GM10266 (cell line): ENCODE results near the gene RCOR1.
"Not testable (repeated sequence)": the region's sequence is repeated elsewhere in the genome, so short reads cannot be mapped to it uniquely, and the experiment has no call there.

Experiments
- DNase-seq: peaks from one replicate; pipeline ENCODE4 v3.0.0; 2012; ENCODE audit errors: extremely low spot score
- TF ChIP-seq, protein P1 (sequence below): IDR thresholded peaks from 2 replicates; pipeline ENCODE4 v1.5.1; 2012; ENCODE audit warnings: mild to moderate bottlenecking, low read depth; ENCODE audit not compliant: control insufficient read depth, insufficient read depth; ENCODE audit errors: missing control alignments

Gene RCOR1

DNA sequence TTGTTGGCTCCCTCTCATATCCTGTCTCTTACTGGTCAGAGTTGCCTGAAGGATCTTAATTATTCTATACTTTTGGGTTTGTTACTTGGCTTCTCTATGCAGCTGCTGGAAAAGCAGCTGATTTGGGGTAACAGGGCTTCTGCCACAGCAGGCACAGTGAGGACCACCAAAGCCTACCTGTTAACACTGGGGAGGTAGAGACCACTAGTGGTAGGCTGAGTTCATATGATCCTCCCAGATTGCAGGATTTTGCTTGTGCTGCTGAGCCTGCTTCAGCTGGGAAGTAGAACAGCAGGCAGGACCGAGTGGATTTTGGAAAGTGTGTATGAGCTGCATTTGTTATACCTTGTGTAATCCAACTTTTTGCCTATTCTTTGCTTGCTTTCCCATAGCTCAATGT is 34.1 kb downstream of the RCOR1 start:
- no peak for DNase-seq
- TF ChIP-seq, protein P1, sequence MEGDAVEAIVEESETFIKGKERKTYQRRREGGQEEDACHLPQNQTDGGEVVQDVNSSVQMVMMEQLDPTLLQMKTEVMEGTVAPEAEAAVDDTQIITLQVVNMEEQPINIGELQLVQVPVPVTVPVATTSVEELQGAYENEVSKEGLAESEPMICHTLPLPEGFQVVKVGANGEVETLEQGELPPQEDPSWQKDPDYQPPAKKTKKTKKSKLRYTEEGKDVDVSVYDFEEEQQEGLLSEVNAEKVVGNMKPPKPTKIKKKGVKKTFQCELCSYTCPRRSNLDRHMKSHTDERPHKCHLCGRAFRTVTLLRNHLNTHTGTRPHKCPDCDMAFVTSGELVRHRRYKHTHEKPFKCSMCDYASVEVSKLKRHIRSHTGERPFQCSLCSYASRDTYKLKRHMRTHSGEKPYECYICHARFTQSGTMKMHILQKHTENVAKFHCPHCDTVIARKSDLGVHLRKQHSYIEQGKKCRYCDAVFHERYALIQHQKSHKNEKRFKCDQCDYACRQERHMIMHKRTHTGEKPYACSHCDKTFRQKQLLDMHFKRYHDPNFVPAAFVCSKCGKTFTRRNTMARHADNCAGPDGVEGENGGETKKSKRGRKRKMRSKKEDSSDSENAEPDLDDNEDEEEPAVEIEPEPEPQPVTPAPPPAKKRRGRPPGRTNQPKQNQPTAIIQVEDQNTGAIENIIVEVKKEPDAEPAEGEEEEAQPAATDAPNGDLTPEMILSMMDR: peak; percentile 26

DNA sequence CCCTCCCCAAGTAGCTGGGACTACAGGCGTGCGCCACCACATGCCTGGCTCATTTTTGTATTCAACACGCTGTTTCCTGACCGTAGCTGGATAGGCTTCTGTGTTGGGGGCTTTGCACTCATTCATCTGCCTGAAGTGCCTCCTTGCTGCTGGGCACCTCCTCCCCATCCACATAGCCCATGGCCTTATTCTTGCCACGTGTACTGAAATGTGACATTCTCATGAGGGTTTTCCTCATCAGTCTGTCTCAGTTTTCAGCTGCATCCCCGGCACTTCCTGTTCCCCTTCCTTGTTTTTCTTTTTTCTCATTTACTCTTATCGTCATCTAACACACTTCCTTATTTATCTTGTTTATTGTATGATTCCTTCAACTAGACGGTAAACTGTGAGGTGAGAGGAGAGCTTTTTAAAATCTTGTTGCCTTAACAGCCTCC is 36.6 kb downstream of the RCOR1 start:
- TF ChIP-seq, protein P1: no peak
- DNase-seq: no peak

DNA sequence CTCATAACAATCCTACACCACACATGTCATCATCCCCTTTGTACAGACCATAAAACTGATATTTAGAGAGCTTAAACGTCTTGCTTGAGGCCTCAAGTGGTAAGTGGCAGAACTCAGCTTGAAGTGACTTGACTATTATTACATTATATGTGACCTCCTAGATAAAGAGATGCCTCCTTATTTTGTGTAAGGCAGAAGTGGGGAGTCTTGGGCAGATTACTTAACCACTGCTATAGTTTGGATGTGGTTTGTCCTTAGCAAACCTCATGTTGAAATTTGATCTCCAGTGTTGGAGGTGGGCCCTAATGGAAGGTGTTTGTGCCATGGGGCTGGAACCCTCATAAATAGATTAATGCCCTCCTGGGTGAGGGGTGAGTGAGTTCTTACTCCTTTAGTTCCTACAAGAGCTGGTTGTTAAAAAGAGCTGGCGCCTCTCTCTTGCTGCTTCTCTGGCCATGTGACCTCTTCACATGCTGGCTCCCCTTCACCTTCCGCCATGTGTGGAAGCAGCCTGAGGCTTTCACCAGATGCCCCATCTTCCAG is 37.4 kb downstream of the RCOR1 start:
- TF ChIP-seq, protein P1: no peak
- DNase-seq: no peak

DNA sequence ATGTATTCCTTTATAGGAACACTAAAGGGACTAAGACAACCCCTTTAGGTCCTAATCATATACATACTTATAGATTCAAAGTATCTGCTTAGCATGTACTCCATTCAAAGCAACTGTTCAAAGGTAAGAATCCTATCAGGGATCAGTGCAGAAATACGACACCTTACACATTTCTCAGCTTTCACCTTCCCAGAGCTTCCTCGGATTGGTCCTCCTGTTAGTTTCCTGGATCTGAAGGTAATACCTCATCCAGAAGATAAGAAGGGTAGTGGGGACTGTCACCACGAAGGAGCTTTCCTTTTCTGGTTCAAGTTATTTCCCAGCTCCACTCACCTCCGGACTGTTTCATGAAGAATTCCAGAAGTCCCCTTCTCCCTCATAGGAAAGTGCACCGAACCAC is 38.0 kb downstream of the RCOR1 start:
- TF ChIP-seq, protein P1: no peak
- DNase-seq: no peak

DNA sequence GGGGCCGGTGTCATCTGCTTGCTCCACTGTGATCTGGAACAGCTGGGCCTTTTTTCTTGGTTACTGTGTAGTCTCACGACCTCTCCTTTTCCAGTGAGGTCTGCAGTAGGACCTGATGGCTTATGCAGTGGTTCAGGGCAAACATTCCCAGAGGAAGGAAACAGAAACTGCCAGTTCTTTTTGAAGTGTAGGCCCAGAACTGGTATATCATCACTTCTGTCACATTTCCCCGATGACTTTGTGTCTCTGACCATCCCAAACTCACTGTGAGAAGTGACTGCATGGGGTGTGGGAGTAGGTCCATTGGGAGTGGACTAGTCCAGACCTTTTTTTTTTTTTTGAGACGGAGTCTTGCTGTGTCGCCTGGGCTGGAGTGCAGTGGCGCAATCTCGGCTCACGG is 38.4 kb downstream of the RCOR1 start:
- DNase-seq: no peak
- TF ChIP-seq, protein P1: no peak

DNA sequence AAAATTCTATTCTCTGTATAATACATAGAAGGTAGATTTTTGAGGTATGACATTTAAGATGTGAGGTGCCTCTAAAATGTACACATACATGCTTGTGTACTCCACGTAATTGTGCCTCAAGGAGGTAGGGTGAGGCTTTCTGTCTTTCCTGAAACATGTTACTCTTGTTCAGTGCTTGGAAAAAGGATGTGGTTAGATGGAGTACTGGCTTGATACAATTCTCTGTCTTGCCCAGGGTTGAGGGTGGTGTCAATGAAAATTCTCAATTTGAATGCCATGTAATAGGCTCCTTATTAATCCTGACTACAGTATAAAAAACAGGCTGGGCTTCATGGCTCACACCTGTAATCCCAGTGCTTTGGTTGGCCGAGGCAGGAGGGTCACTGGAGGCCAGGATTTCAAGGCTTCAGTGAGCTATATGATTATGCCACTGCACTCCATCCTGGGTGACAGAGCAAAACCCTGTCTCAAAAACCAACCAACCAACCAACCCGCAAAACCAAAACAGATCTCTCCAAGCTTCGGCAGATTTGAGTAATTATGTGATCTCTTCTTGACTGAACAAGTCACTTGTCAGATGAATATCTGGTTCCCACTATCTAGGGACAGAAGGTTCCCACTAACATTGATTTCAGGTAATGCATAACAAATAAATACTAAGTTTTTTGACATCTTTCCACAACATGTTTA is 41.6 kb downstream of the RCOR1 start:
- TF ChIP-seq, protein P1: no peak

DNA sequence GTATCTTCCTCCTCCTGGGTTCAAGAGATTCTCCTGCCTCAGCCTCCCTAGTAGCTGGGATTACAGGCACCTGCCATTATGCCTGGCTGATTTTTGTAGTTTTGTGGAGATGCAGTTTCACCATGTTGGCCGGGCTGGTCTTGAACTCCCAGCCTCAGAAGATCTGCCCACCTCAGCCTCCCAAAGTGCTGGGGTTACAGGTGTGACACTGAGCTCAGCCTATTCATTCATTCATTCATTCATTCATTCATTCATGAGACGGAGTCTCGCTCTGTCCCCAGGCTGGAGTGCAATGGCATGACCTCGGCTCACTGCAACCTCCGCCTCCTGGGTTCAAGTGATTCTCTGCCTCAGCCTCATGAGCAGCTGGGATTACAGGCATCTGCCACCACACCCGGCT is 47.2 kb downstream of the RCOR1 start:
- not testable (repeated sequence) for DNase-seq

More for the DNA sequence above, 41.6 kb downstream of the RCOR1 start:
- DNase-seq: no peak

DNA sequence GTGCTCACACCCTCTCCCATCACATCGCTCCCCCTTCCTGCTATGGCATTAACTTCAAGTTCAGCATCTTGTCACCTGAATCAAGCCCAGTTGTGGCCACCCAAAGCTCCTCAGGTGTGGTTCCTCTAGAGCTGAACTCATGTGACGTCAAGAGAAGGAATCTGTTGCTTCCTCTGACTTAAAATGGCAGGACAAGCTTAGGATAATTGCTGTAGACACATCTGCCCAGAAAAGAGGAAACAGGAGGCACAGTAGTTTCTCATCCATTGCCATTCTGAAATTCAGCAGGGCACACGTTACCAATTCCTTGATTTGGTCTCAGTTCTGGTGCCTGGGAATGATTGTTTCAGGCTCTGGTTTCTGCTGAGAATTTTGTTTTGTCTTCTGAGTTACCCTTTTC is 52.1 kb downstream of the RCOR1 start:
- TF ChIP-seq, protein P1: no peak
- no peak for DNase-seq
